ENCODE results near the gene COQ4. TPM values are rescaled to one million over a fixed set of nuclear protein-coding genes. Genes with fewer than 3 reads are reported as not detected.
A peak's percentile ranks its signal among the peaks of the same experiment; 100 is the strongest.

The COQ4 gene
- total RNA-seq, 1 donor from 2014 or later = 31.4 TPM

GRCh38 chr9:128361296-128361985 lies 38.8 kb downstream of the COQ4 start:
- no peaks in the 10 kb centered on the region for H3K9me3 Mint-ChIP-seq (ENCODE audit: unreplicated experiment)
- H2AFZ ChIP-seq (ENCODE audit: low read depth, low read length) = peak overlapping the region; percentile 97
- H3K4me1 ChIP-seq (ENCODE audit: insufficient read depth, low read length) = peaks cover 25% of the 10 kb centered on the region
- no peaks in the 10 kb centered on the region for H3K9me3 ChIP-seq (ENCODE audit: insufficient read depth, low read depth, low read length)
- no peak for DNase-seq (ENCODE audit: low read depth)
- no peaks in the 10 kb centered on the region for H3K36me3 ChIP-seq (ENCODE audit: insufficient read depth, low read length)
- H3K79me2 ChIP-seq (ENCODE audit: insufficient read depth, low read length) = no peaks in the 10 kb centered on the region
- H3K27ac ChIP-seq (ENCODE audit: low read depth, low read length) = no peak overlapping the region
- peak overlapping the region; percentile 45 for H3K4me3 Mint-ChIP-seq (ENCODE audit: unreplicated experiment)
- TF ChIP-seq CTCF (IDR thresholded peaks at IDR 0.05; ENCODE audit: insufficient read depth, low read depth, low read length) (no peak), EZH2 (IDR thresholded peaks at IDR 0.05; ENCODE audit: insufficient read depth, low read length) (no peak)
- peaks cover 15% of the 10 kb centered on the region for H3K4me1 Mint-ChIP-seq (ENCODE audit: low read depth, unreplicated experiment)
- H3K27me3 ChIP-seq (ENCODE audit: insufficient read depth, low read length) = no peaks in the 10 kb centered on the region
- H4K20me1 ChIP-seq (ENCODE audit: insufficient read depth, low read length) = no peaks in the 10 kb centered on the region
- H3K4me2 ChIP-seq (ENCODE audit: low read length) = peak overlapping the region; percentile 98
- H3K9ac ChIP-seq (ENCODE audit: low read length) = peak overlapping the region; percentile 64
- peaks cover 7% of the 10 kb centered on the region for H3K36me3 Mint-ChIP-seq (ENCODE audit: low read depth, unreplicated experiment)
- peak overlapping the region; percentile 55 for H3K4me3 ChIP-seq (ENCODE audit: insufficient read depth, low read depth, low read length)
- no peak for FAIRE-seq
- H3K27ac Mint-ChIP-seq (ENCODE audit: unreplicated experiment) = no peak overlapping the region
- H3K27me3 Mint-ChIP-seq (ENCODE audit: low read depth, unreplicated experiment) = no peaks in the 10 kb centered on the region

- Mint-ChIP-seq H3K27ac (ENCODE audit: unreplicated experiment) (peak overlapping the region; percentile 41), H3K4me3 (ENCODE audit: unreplicated experiment) (no peak overlapping the region), H3K4me1 (ENCODE audit: low read depth, unreplicated experiment) (peaks cover 15% of the 10 kb centered on the region), H3K36me3 (ENCODE audit: low read depth, unreplicated experiment) (peaks cover 7% of the 10 kb centered on the region), H3K27me3 (ENCODE audit: low read depth, unreplicated experiment) (no peaks in the 10 kb centered on the region), H3K9me3 (ENCODE audit: unreplicated experiment) (no peaks in the 10 kb centered on the region)
- Histone ChIP-seq H3K9me3 (ENCODE audit: insufficient read depth, low read depth, low read length) (no peaks in the 10 kb centered on the region), H3K36me3 (ENCODE audit: insufficient read depth, low read length) (no peaks in the 10 kb centered on the region), H4K20me1 (ENCODE audit: insufficient read depth, low read length) (no peaks in the 10 kb centered on the region), H3K9ac (ENCODE audit: low read length) (peak overlapping the region; percentile 64), H2AFZ (ENCODE audit: low read depth, low read length) (peak overlapping the region; percentile 97), H3K27ac (ENCODE audit: low read depth, low read length) (peak overlapping the region; percentile 10), H3K4me1 (ENCODE audit: insufficient read depth, low read length) (peaks cover 25% of the 10 kb centered on the region), H3K4me2 (ENCODE audit: low read length) (peak overlapping the region; percentile 98), H3K4me3 (ENCODE audit: insufficient read depth, low read depth, low read length) (peak overlapping the region; percentile 55), H3K79me2 (ENCODE audit: insufficient read depth, low read length) (no peaks in the 10 kb centered on the region), H3K27me3 (ENCODE audit: insufficient read depth, low read length) (no peaks in the 10 kb centered on the region)
- FAIRE-seq = no peak
- no peak for TF ChIP-seq EZH2 (IDR thresholded peaks at IDR 0.05; ENCODE audit: insufficient read depth, low read length)
- peak; percentile 80 for TF ChIP-seq CTCF (IDR thresholded peaks at IDR 0.05; ENCODE audit: insufficient read depth, low read depth, low read length)
- peak; percentile 63 for DNase-seq (ENCODE audit: low read depth)
Observed at GRCh38 chr9:128361986-128362646, 39.5 kb downstream of the COQ4 start.

- H3K4me3 ChIP-seq (ENCODE audit: insufficient read depth, low read depth, low read length) = no peak overlapping the region
- no peak overlapping the region for H3K4me3 Mint-ChIP-seq (ENCODE audit: unreplicated experiment)
- TF ChIP-seq EZH2 (IDR thresholded peaks at IDR 0.05; ENCODE audit: insufficient read depth, low read length) = no peak
- TF ChIP-seq CTCF (IDR thresholded peaks at IDR 0.05; ENCODE audit: insufficient read depth, low read depth, low read length) = no peak
- H3K79me2 ChIP-seq (ENCODE audit: insufficient read depth, low read length) = no peaks in the 10 kb centered on the region
- no peak overlapping the region for H3K27ac ChIP-seq (ENCODE audit: low read depth, low read length)
- H3K27me3 Mint-ChIP-seq (ENCODE audit: low read depth, unreplicated experiment) = no peaks in the 10 kb centered on the region
- H2AFZ ChIP-seq (ENCODE audit: low read depth, low read length) = no peak overlapping the region
- no peaks in the 10 kb centered on the region for H3K9me3 ChIP-seq (ENCODE audit: insufficient read depth, low read depth, low read length)
- no peaks in the 10 kb centered on the region for H3K27me3 ChIP-seq (ENCODE audit: insufficient read depth, low read length)
- peaks cover 15% of the 10 kb centered on the region for H3K4me1 Mint-ChIP-seq (ENCODE audit: low read depth, unreplicated experiment)
- peaks cover 2% of the 10 kb centered on the region for H3K36me3 Mint-ChIP-seq (ENCODE audit: low read depth, unreplicated experiment)
- DNase-seq (ENCODE audit: low read depth) (no peak), FAIRE-seq (no peak)
- no peak overlapping the region for H3K27ac Mint-ChIP-seq (ENCODE audit: unreplicated experiment)
- peaks cover 25% of the 10 kb centered on the region for H3K4me1 ChIP-seq (ENCODE audit: insufficient read depth, low read length)
- H3K9me3 Mint-ChIP-seq (ENCODE audit: unreplicated experiment) = no peaks in the 10 kb centered on the region
- H4K20me1 ChIP-seq (ENCODE audit: insufficient read depth, low read length) = no peaks in the 10 kb centered on the region
- H3K36me3 ChIP-seq (ENCODE audit: insufficient read depth, low read length) = no peaks in the 10 kb centered on the region
- no peak overlapping the region for H3K9ac ChIP-seq (ENCODE audit: low read length)
- H3K4me2 ChIP-seq (ENCODE audit: low read length) = no peak overlapping the region
Observed at GRCh38 chr9:128362774-128363173, 40.1 kb downstream of the COQ4 start.
